HepG2 (cell line): ENCODE results near the gene MTHFD2. TPM values are rescaled to one million over a fixed set of nuclear protein-coding genes. Genes with fewer than 3 reads are reported as not detected.

Experiments
- ATAC-seq: fragments of 200-7000 bp; cut with Tn5 transposase; 3 replicates; pipeline ENCODE4 v1.9.1; 2020; ENCODE audit warnings: mild to moderate bottlenecking, moderate library complexity
- Bru-seq: library from RNA; stranded (reverse); fragments of 400-500 nt; gene quantifications from one replicate; lab custom pipeline; 2021; lab: Mats Ljungman, UMichigan
- BruChase-seq, 2 experiments: library from RNA; stranded (reverse); fragments of 400-500 nt; gene quantifications; one replicate each; lab custom pipeline; 2021; lab: Mats Ljungman, UMichigan
- BruUV-seq: library from RNA; stranded (reverse); fragments of 400-500 nt; replicated peaks from 2 replicates; lab custom pipeline; 2021; lab: Mats Ljungman, UMichigan
- CTCF ChIA-PET: fragments of 300-600 bp; formaldehyde crosslinking; extraction: SDS; loops from one replicate; lab custom pipeline; 2021; ENCODE audit warnings: low total read pairs, inconsistent platforms, low intra/inter-chr PET ratio; lab: Yijun Ruan, JAX
- POLR2A ChIA-PET: fragments of 350-600 bp; sonication (Branson Sonifier 250); formaldehyde crosslinking; loops from one replicate; lab custom pipeline; 2020; ENCODE audit warnings: antibody characterized with exemption, inconsistent platforms; lab: Yijun Ruan, JAX
- DNase-seq: peaks from one replicate; pipeline ENCODE4 v3.0.0-alpha.2; 2015; ENCODE audit warnings: low spot score
- FAIRE-seq: peaks from 3 replicates; lab custom pipeline; 2011; peaks lifted over from hg19 to GRCh38; lab: Jason Lieb, UNC
- H2AFZ ChIP-seq: one replicate; pipeline ENCODE4 v1.6.1; 2011; ENCODE audit warnings: low read length, inconsistent platforms
- H3K27ac ChIP-seq: fragments of 300-600 bp; 3 replicates; pipeline ENCODE4 v1.8.0; 2011; ENCODE audit warnings: mixed run types, mild to moderate bottlenecking, mixed read lengths, low read length, inconsistent platforms; ENCODE audit not compliant: insufficient read depth; ENCODE audit errors: extremely low read length
- H3K27me3 ChIP-seq, 2 experiments: fragments of 200-600 bp in 1 of 2; 2 replicates in 1 of 2; 3 replicates in 1 of 2; pipeline versions ENCODE4 v1.6.0 to v1.8.0; 2011; ENCODE audit warnings: low read length in 2 of 2, mild to moderate bottlenecking in 2 of 2, moderate library complexity in 2 of 2, inconsistent platforms in 1 of 2; ENCODE audit not compliant: insufficient read depth in 2 of 2, control insufficient read depth in 1 of 2
- H3K36me3 ChIP-seq, 2 experiments: fragments of 200-600 bp in 1 of 2; replicated peaks in 1 of 2; 2 replicates in 1 of 2; 3 replicates in 1 of 2; pipeline versions ENCODE4 v1.5.1 to v1.8.0; 2011; ENCODE audit warnings: low read length in 2 of 2, inconsistent platforms in 1 of 2; ENCODE audit not compliant: insufficient read depth in 2 of 2, control insufficient read depth in 1 of 2
- H3K4me1 ChIP-seq: 2 replicates; pipeline ENCODE4 v1.5.1; 2012; ENCODE audit warnings: low read length, inconsistent platforms; ENCODE audit not compliant: insufficient read depth
- H3K4me2 ChIP-seq: 2 replicates; pipeline ENCODE4 v1.6.0; 2011; ENCODE audit warnings: low read depth, low read length, inconsistent platforms
- H3K4me3 ChIP-seq, 3 experiments: fragments of 200-600 bp in 1 of 3; sonication (generic), shearing (Covaris generic) in 1 of 3; replicated peaks in 1 of 3; 2 replicates each; pipeline ENCODE4 v1.5.1; 2011 to 2016; ENCODE audit warnings: low read length in 3 of 3, inconsistent platforms in 2 of 3, low read depth in 2 of 3, mild to moderate bottlenecking in 2 of 3, control low read depth in 1 of 3, mixed read lengths in 1 of 3; ENCODE audit not compliant: insufficient read depth in 1 of 3
- H3K79me2 ChIP-seq: one replicate; pipeline ENCODE4 v1.6.1; 2011; ENCODE audit warnings: low read length, inconsistent platforms; ENCODE audit not compliant: insufficient read depth
- H3K9ac ChIP-seq: 2 replicates; pipeline ENCODE4 v1.6.0; 2011; ENCODE audit warnings: mild to moderate bottlenecking, low read depth, low read length, inconsistent platforms; ENCODE audit not compliant: insufficient read depth
- H3K9me3 ChIP-seq: 2 replicates; pipeline ENCODE4 v1.5.1; 2012; ENCODE audit warnings: mild to moderate bottlenecking, low read length
- H4K20me1 ChIP-seq: 2 replicates; pipeline ENCODE4 v1.6.0; 2011; ENCODE audit warnings: inconsistent platforms, mild to moderate bottlenecking, low read length, moderate library complexity; ENCODE audit not compliant: insufficient read depth
- BRD4 ChIP-seq: sonication (generic); formaldehyde crosslinking; IDR thresholded peaks from 2 replicates; pipeline ENCODE4 v1.4.0; 2020; ENCODE audit warnings: missing genetic modification reagents
- NFKB2 ChIP-seq: sonication (generic); formaldehyde crosslinking; IDR thresholded peaks from 2 replicates; pipeline ENCODE4 v1.4.0; 2020; ENCODE audit warnings: missing genetic modification reagents, borderline replicate concordance
- PBX2 ChIP-seq: IDR thresholded peaks from 2 replicates; pipeline ENCODE4 v1.6.1; 2016; ENCODE audit warnings: control low read depth
- RFXAP ChIP-seq: sonication (generic); formaldehyde crosslinking; IDR thresholded peaks from 2 replicates; pipeline ENCODE4 v1.4.0; 2020; ENCODE audit warnings: missing genetic modification reagents, borderline replicate concordance
- SRSF1 ChIP-seq: fragments of 200-400 bp; formaldehyde crosslinking; optimal IDR thresholded peaks from 2 replicates; pipeline ENCODE3; 2017; ENCODE audit warnings: mild to moderate bottlenecking, low read depth, low read length, moderate library complexity
- TFAP4 ChIP-seq: sonication (generic); IDR thresholded peaks from 2 replicates; pipeline ENCODE4 v1.6.1; 2016; ENCODE audit warnings: low read depth, borderline replicate concordance
- ZNF33A ChIP-seq: sonication (generic); formaldehyde crosslinking; IDR thresholded peaks from 2 replicates; pipeline ENCODE4 v1.5.1; 2020; ENCODE audit warnings: missing genetic modification reagents, mild to moderate bottlenecking, moderate library complexity, borderline replicate concordance
- ZNF580 ChIP-seq: IDR thresholded peaks from 2 replicates; pipeline ENCODE4 v1.6.1; 2016; ENCODE audit warnings: low read depth, borderline replicate concordance
- ZNF691 ChIP-seq: sonication (generic); formaldehyde crosslinking; IDR thresholded peaks from 2 replicates; pipeline ENCODE4 v1.4.0; 2020; ENCODE audit warnings: missing genetic modification reagents, low read depth, mild to moderate bottlenecking, borderline replicate concordance
- ZSCAN5A ChIP-seq: sonication (generic); formaldehyde crosslinking; IDR thresholded peaks from 2 replicates; pipeline ENCODE4 v1.8.0; 2022; ENCODE audit warnings: mild to moderate bottlenecking, missing genetic modification reagents, borderline replicate concordance
- WGBS: methylation state at CpG from one replicate; pipeline ENCODE4 v1.1.6; 2017; ENCODE audit warnings: low lambda C conversion rate; 5-methylcytosine and 5-hydroxymethylcytosine counted together
- in situ Hi-C: cut with HindIII; loops from 2 replicates; pipeline ENCODE4 v1.10.0; 2017; ENCODE audit warnings: low pct_unique_long_range_greater_than_20kb; ENCODE audit not compliant: extremely low pct_ligation_motif_present
- intact Hi-C: fragments of 100-400 bp; cut with micrococcal nuclease; formaldehyde crosslinking; loops from one replicate; pipeline ENCODE4 v1.10.0; 2022; ENCODE audit not compliant: unreplicated experiment
- long read RNA-seq, 2 experiments: library from RNA in 1 of 2; library from polyadenylated mRNA in 1 of 2; stranded (forward) in 1 of 2; unstranded in 1 of 2; transcript quantifications; one replicate each; pipeline ENCODE4 v2.0.0, GENCODE V29; 2019 to 2022
- polyA minus RNA-seq, 3 experiments: library from RNA; depleted of rRNA, polyadenylated mRNA; stranded (reverse); fragments of >200 nt; gene quantifications; 2 replicates each; pipeline ENCODE4 v1.2.3, GENCODE V29; 2011; ENCODE audit warnings: low replicate concordance in 1 of 3
- polyA plus RNA-seq, 8 experiments: library from polyadenylated mRNA; depleted of rRNA in 3 of 8; stranded (reverse) in 7 of 8; unstranded in 1 of 8; fragments of >200 nt; fragmentation: Illumina TruSeq in 4 of 8; extraction: Trizol in 4 of 8; gene quantifications; 2 replicates each; pipeline versions ENCODE4 v1.2.1 to v1.2.3, GENCODE V29; 2011 to 2016; ENCODE audit warnings: low read depth in 4 of 8, missing spikeins in 1 of 8, mixed read lengths in 1 of 8; ENCODE audit not compliant: insufficient read depth in 1 of 8
- total RNA-seq, 5 experiments: library from RNA; depleted of rRNA; stranded (reverse); fragments of >200 nt; fragmentation: Illumina TruSeq; extraction: Trizol; gene quantifications; 2 replicates each; pipeline ENCODE4 v1.2.3, GENCODE V29; 2016; ENCODE audit warnings: low read depth in 1 of 5

The MTHFD2 gene
- total RNA-seq (2016; rRNA removed; fragmentation: Illumina TruSeq; extraction: Trizol) (188 and 281 TPM in 2 replicates), polyA plus RNA-seq (2011; rRNA removed) (197 and 269 TPM in 2 replicates), polyA minus RNA-seq (2011; rRNA and poly(A)+ RNA removed; ENCODE audit: low replicate concordance) (148 and 336 TPM in 2 replicates), Bru-seq, nascent RNA (percentile 97 among the genes with signal in this experiment), BruChase-seq, experiment 1, labeled RNA remaining after a 6-hour chase (percentile 99 among the genes with signal in this experiment), BruChase-seq, experiment 2, labeled RNA remaining after a 2-hour chase (percentile 98 among the genes with signal in this experiment)
- total RNA-seq (2016; cell fraction: cytosol; rRNA removed; fragmentation: Illumina TruSeq; extraction: Trizol; ENCODE audit: low read depth) = 38.9 and 41.2 TPM in 2 replicates
- 188 and 279 TPM in 2 replicates for total RNA-seq (2016; cell fraction: insoluble cytoplasmic fraction; rRNA removed; fragmentation: Illumina TruSeq; extraction: Trizol)
- total RNA-seq (2016; cell fraction: membrane; rRNA removed; fragmentation: Illumina TruSeq; extraction: Trizol) = 132 and 142 TPM in 2 replicates
- 70.7 and 79.0 TPM in 2 replicates for total RNA-seq (2016; cell fraction: nucleus; rRNA removed; fragmentation: Illumina TruSeq; extraction: Trizol)
- polyA plus RNA-seq (2011; cell fraction: cytosol; rRNA removed) = 162 and 205 TPM in 2 replicates
- 88.5 and 89.7 TPM in 2 replicates for polyA plus RNA-seq (2011; cell fraction: nucleus; rRNA removed)
- polyA plus RNA-seq (2012) = 224 and 287 TPM in 2 replicates
- polyA plus RNA-seq (2016; cell fraction: cytosol; fragmentation: Illumina TruSeq; extraction: Trizol; ENCODE audit: low read depth) = 31.0 and 33.2 TPM in 2 replicates
- polyA plus RNA-seq (2016; cell fraction: insoluble cytoplasmic fraction; fragmentation: Illumina TruSeq; extraction: Trizol; ENCODE audit: low read depth) = 225 and 240 TPM in 2 replicates
- 83.1 and 83.6 TPM in 2 replicates for polyA plus RNA-seq (2016; cell fraction: membrane; fragmentation: Illumina TruSeq; extraction: Trizol; ENCODE audit: low read depth)
- polyA plus RNA-seq (2016; cell fraction: nucleus; fragmentation: Illumina TruSeq; extraction: Trizol; ENCODE audit: insufficient read depth, low read depth) = 100 and 101 TPM in 2 replicates
- 201 and 205 TPM in 2 replicates for polyA minus RNA-seq (2011; cell fraction: cytosol; rRNA and poly(A)+ RNA removed)
- polyA minus RNA-seq (2011; cell fraction: nucleus; rRNA and poly(A)+ RNA removed) = 97.9 and 128 TPM in 2 replicates
- long read RNA-seq, experiment 1, full-length matches to known transcripts = 373 of 443 reads
- long read RNA-seq, experiment 1, partial matches to known transcripts = 20 of 443 reads
- long read RNA-seq, experiment 1, other reads (novel, unspliced or antisense) = 50 of 443 reads
- long read RNA-seq, experiment 2, full-length matches to known transcripts = 284 of 778 reads
- long read RNA-seq, experiment 2, partial matches to known transcripts = 342 of 778 reads
- long read RNA-seq, experiment 2, other reads (novel, unspliced or antisense) = 152 of 778 reads

- Histone ChIP-seq H3K27me3 (no peaks in the 10 kb centered on the region; a peak in 1 of 5 replicates), H3K9me3 (no peaks in the 10 kb centered on the region), H3K79me2 (peaks cover 45% of the 10 kb centered on the region), H3K4me1 (peaks cover 60% of the 10 kb centered on the region), H3K4me3 (peak within 1 kb of the TSS; percentile 72 to 80 (median 78)), H3K9ac (peak within 1 kb of the TSS; percentile 97), H4K20me1 (peaks cover 40% of the 10 kb centered on the region), H2AFZ (peak within 1 kb of the TSS; percentile 6), H3K36me3 (peaks cover 0 to 7% of the 10 kb centered on the region in 2 experiments; a peak in 1 of 5 replicates), H3K4me2 (peak within 1 kb of the TSS; percentile 73), H3K27ac (peak within 1 kb of the TSS; percentile 94)
- FAIRE-seq (no peak), DNase-seq (peak; percentile 97), ATAC-seq (peak; percentile 94)
- in situ Hi-C loops = no loop called here
- WGBS = 75% methylated on average over 78 of the region's 96 CpGs
- ChIA-PET POLR2A (interaction anchor here (0.7 to 5.6 kb wide), 17 partner anchors 7 to 370 kb away, joined by 3 to 53 read pairs (median 5); partner anchors contain the start of genes BOLA3, MOB1A, MRPL53 and STAMBP), CTCF (no interaction called here)
- BruUV-seq = no TSS peak
- intact Hi-C loops = loop anchor here (2.0 to 5.0 kb wide), 2 partner anchors 20 to 51 kb away; partner anchors contain the start of genes BOLA3 and MOB1A
- peak; percentile 79; the same call in 1 of the 2 replicates for TF ChIP-seq TFAP4
- TF ChIP-seq PBX2 (CRISPR knock-in tag) = peak; percentile 70
- no peak for TF ChIP-seq ZNF33A (CRISPR knock-in tag)
- no peak for TF ChIP-seq BRD4
- TF ChIP-seq ZNF580 (CRISPR knock-in tag) = peak; percentile 89; the same call in 1 of the 2 replicates
- no peak; the same call in none of the 2 replicates for TF ChIP-seq ZNF691
- peak; percentile 79 for TF ChIP-seq NFKB2 (CRISPR knock-in tag)
- TF ChIP-seq RFXAP (CRISPR knock-in tag) = peak; percentile 90; the same call in 1 of the 2 replicates
- no peak for TF ChIP-seq SRSF1
- TF ChIP-seq ZSCAN5A (CRISPR knock-in tag) = no peak; the same call in 1 of the 2 replicates
Observed at GRCh38 chr2:74198461-74199274, at the start of gene MTHFD2. Gene MTHFD2 (plus strand): TSS chr2:74198615. CDS start chr2:74198642, 27 bp downstream.
